H1 (cell line): ENCODE measurements around the gene STIM1. TPM values are rescaled to one million over a fixed set of nuclear protein-coding genes. Genes with fewer than 3 reads are reported as not detected.

Source experiments
- CTCF ChIA-PET: fragments of 300-600 bp; sonication (Branson Sonifier 250); formaldehyde crosslinking; loops from one replicate; lab custom pipeline; 2021; ENCODE audit not compliant: partially characterized antibody; lab: Charles Lee
- POLR2A ChIA-PET: fragments of 300-600 bp; sonication (Branson Sonifier 250); formaldehyde crosslinking; loops from one replicate; lab custom pipeline; 2021; ENCODE audit warnings: inconsistent platforms; ENCODE audit not compliant: partially characterized antibody; lab: Charles Lee
- DNase-seq, 2 experiments: peaks; one replicate each; pipeline versions ENCODE4 v3.0.0 to v3.0.0-alpha.2; 2010 to 2022; ENCODE audit warnings: low spot score in 2 of 2, low read depth in 1 of 2, mixed read lengths in 1 of 2
- FAIRE-seq: peaks from 2 replicates; lab custom pipeline; 2011; peaks lifted over from hg19 to GRCh38; lab: Jason Lieb, UNC
- H2AFZ ChIP-seq: 2 replicates; pipeline ENCODE4 v1.8.1; 2012; ENCODE audit warnings: low read length, inconsistent platforms
- H2AK5ac ChIP-seq: 2 replicates; pipeline ENCODE4 v1.6.1; 2013; ENCODE audit warnings: low read depth, low read length
- H2BK120ac ChIP-seq: replicated peaks from 2 replicates; pipeline ENCODE3; 2013; ENCODE audit warnings: low read depth, low read length, inconsistent platforms
- H2BK12ac ChIP-seq: 2 replicates; pipeline ENCODE4 v1.6.1; 2013; ENCODE audit warnings: low read depth, low read length
- H2BK15ac ChIP-seq: 2 replicates; pipeline ENCODE4 v1.6.1; 2013; ENCODE audit warnings: low read length
- H2BK20ac ChIP-seq: 2 replicates; pipeline ENCODE4 v1.6.1; 2013; ENCODE audit warnings: low read length
- H2BK5ac ChIP-seq: 2 replicates; pipeline ENCODE4 v1.6.1; 2013; ENCODE audit warnings: low read depth, low read length
- H3K14ac ChIP-seq: 2 replicates; pipeline ENCODE4 v1.6.1; 2013; ENCODE audit warnings: inconsistent platforms; ENCODE audit not compliant: insufficient read length
- H3K18ac ChIP-seq: 2 replicates; pipeline ENCODE4 v1.6.1; 2013; ENCODE audit warnings: low read length; ENCODE audit errors: extremely low read depth
- H3K23ac ChIP-seq: 2 replicates; pipeline ENCODE4 v1.6.1; 2013; ENCODE audit warnings: inconsistent platforms; ENCODE audit not compliant: insufficient read length
- H3K23me2 ChIP-seq: 2 replicates; pipeline ENCODE4 v1.6.1; 2013; ENCODE audit warnings: low read depth, low read length
- H3K27ac ChIP-seq: 2 replicates; pipeline ENCODE4 v1.6.1; 2011; ENCODE audit warnings: low read depth, low read length, inconsistent platforms
- H3K27me3 ChIP-seq, 4 experiments: replicated peaks in 1 of 4; 1 replicate in 1 of 4; 2 replicates in 3 of 4; pipeline versions ENCODE4 v1.6.1 to v1.8.1; 2011 to 2013; ENCODE audit warnings: low read length in 3 of 4, mild to moderate bottlenecking in 3 of 4, inconsistent platforms in 2 of 4, mixed read lengths in 2 of 4, moderate library complexity in 1 of 4; ENCODE audit not compliant: control insufficient read depth in 3 of 4, insufficient read depth in 3 of 4; ENCODE audit errors: extremely low read depth in 1 of 4
- H3K36me3 ChIP-seq, 4 experiments: 2 replicates each; pipeline versions ENCODE4 v1.6.1 to v1.8.1; 2011 to 2013; ENCODE audit warnings: mild to moderate bottlenecking in 4 of 4, low read length in 3 of 4, moderate library complexity in 2 of 4, control low read depth in 1 of 4, inconsistent platforms in 1 of 4; ENCODE audit not compliant: insufficient read depth in 4 of 4, control insufficient read depth in 2 of 4
- H3K4ac ChIP-seq: replicated peaks from 2 replicates; pipeline ENCODE3; 2013; ENCODE audit warnings: low read length, low read depth, mixed read lengths, inconsistent platforms; ENCODE audit not compliant: insufficient read length
- H3K4me1 ChIP-seq, 4 experiments: replicated peaks in 1 of 4; 1 replicate in 1 of 4; 2 replicates in 3 of 4; pipeline versions ENCODE4 v1.6.1 to v1.8.1; 2011 to 2013; ENCODE audit warnings: low read length in 3 of 4, inconsistent platforms in 2 of 4, mixed read lengths in 1 of 4; ENCODE audit not compliant: insufficient read depth in 4 of 4, control insufficient read depth in 3 of 4
- H3K4me2 ChIP-seq, 2 experiments: 2 replicates each; pipeline versions ENCODE4 v1.6.1 to v1.8.1; 2011 to 2013; ENCODE audit warnings: low read depth in 2 of 2, low read length in 2 of 2, control low read depth in 1 of 2, inconsistent platforms in 1 of 2, mild to moderate bottlenecking in 1 of 2; ENCODE audit not compliant: insufficient read depth in 1 of 2
- H3K4me3 ChIP-seq, 4 experiments: fragments of 200-600, 300-600 bp in 1 of 4; sonication (generic), shearing (Covaris generic), sonication (Bioruptor Twin) in 1 of 4; 2 replicates each; pipeline versions ENCODE4 v1.5.1 to v1.8.1; 2011 to 2016; ENCODE audit warnings: low read length in 4 of 4, low read depth in 3 of 4, control low read depth in 2 of 4, inconsistent platforms in 2 of 4, mild to moderate bottlenecking in 2 of 4, mixed read lengths in 1 of 4, moderate library complexity in 1 of 4; ENCODE audit not compliant: insufficient read depth in 2 of 4; ENCODE audit errors: extremely low read depth in 1 of 4
- H3K56ac ChIP-seq: replicated peaks from 2 replicates; pipeline ENCODE3; 2013; ENCODE audit warnings: low read depth, mild to moderate bottlenecking, mixed read lengths, low read length, inconsistent platforms; ENCODE audit not compliant: insufficient read length
- H3K79me1 ChIP-seq: 2 replicates; pipeline ENCODE4 v1.6.1; 2013; ENCODE audit warnings: low read depth, low read length, control low read depth
- H3K79me2 ChIP-seq, 2 experiments: 2 replicates each; pipeline versions ENCODE4 v1.6.1 to v1.8.1; 2012 to 2013; ENCODE audit warnings: low read length in 2 of 2, mild to moderate bottlenecking in 2 of 2, inconsistent platforms in 1 of 2; ENCODE audit not compliant: insufficient read depth in 2 of 2, control insufficient read depth in 1 of 2
- H3K9ac ChIP-seq, 4 experiments: replicated peaks in 1 of 4; 1 replicate in 1 of 4; 2 replicates in 3 of 4; pipeline versions ENCODE4 v1.6.1 to v1.8.1; 2011 to 2013; ENCODE audit warnings: low read depth in 3 of 4, low read length in 3 of 4, control low read depth in 2 of 4, mild to moderate bottlenecking in 2 of 4, moderate library complexity in 2 of 4, inconsistent platforms in 1 of 4; ENCODE audit errors: extremely low read depth in 1 of 4
- H3K9me3 ChIP-seq, 2 experiments: 2 replicates each; pipeline versions ENCODE4 v1.6.1 to v1.8.1; 2012 to 2013; ENCODE audit warnings: mild to moderate bottlenecking in 2 of 2, moderate library complexity in 2 of 2, control low read depth in 1 of 2, inconsistent platforms in 1 of 2, low read depth in 1 of 2, low read length in 1 of 2, mixed read lengths in 1 of 2; ENCODE audit not compliant: insufficient read depth in 2 of 2
- H4K20me1 ChIP-seq, 2 experiments: replicated peaks in 1 of 2; 2 replicates each; pipeline versions ENCODE3 to v1.8.1; 2011 to 2013; ENCODE audit warnings: inconsistent platforms in 2 of 2, low read length in 2 of 2, mild to moderate bottlenecking in 1 of 2; ENCODE audit not compliant: insufficient read depth in 2 of 2, control insufficient read depth in 1 of 2
- H4K5ac ChIP-seq: 2 replicates; pipeline ENCODE4 v1.6.1; 2013; ENCODE audit warnings: low read length, low read depth, mixed read lengths, inconsistent platforms; ENCODE audit not compliant: insufficient read length
- H4K8ac ChIP-seq: 2 replicates; pipeline ENCODE4 v1.8.0; 2013; ENCODE audit warnings: mild to moderate bottlenecking, moderate library complexity, low read length, inconsistent platforms; ENCODE audit not compliant: insufficient read depth; ENCODE audit errors: extremely low read depth
- H4K91ac ChIP-seq: replicated peaks from 2 replicates; pipeline ENCODE3; 2013; ENCODE audit warnings: low read length, mixed read lengths, inconsistent platforms; ENCODE audit not compliant: insufficient read length
- BACH1 ChIP-seq: IDR thresholded peaks from 2 replicates; pipeline ENCODE4 v1.6.1; 2012; ENCODE audit warnings: low read length, improper control_type of control experiment
- CEBPB ChIP-seq: IDR thresholded peaks from 2 replicates; pipeline ENCODE4 v1.6.1; 2012; ENCODE audit warnings: low read depth, low read length
- FOSL1 ChIP-seq: IDR thresholded peaks from 2 replicates; pipeline ENCODE4 v1.6.1; 2011; ENCODE audit warnings: mild to moderate bottlenecking, low read depth, low read length, moderate library complexity; ENCODE audit not compliant: insufficient read depth
- POU5F1 ChIP-seq: IDR thresholded peaks from 2 replicates; pipeline ENCODE4 v1.6.1; 2011; ENCODE audit warnings: low read depth, mild to moderate bottlenecking, low read length, moderate library complexity
- RAD21 ChIP-seq, 2 experiments: IDR thresholded peaks in 1 of 2; conservative IDR thresholded peaks in 1 of 2; 2 replicates each; pipeline ENCODE4 v1.6.1; 2011; ENCODE audit warnings: low read depth in 2 of 2, low read length in 2 of 2, improper control_type of control experiment in 1 of 2, inconsistent platforms in 1 of 2, mild to moderate bottlenecking in 1 of 2, moderate library complexity in 1 of 2
- SP1 ChIP-seq: IDR thresholded peaks from 2 replicates; pipeline ENCODE4 v1.6.1; 2011; ENCODE audit warnings: low read depth, low read length
- WGBS, 2 experiments: shearing (Covaris generic) in 1 of 2; methylation state at CpG; one replicate each; pipeline versions ENCODE4 v1.1.6 to v1.1.7; 2013 to 2015; ENCODE audit warnings: low lambda C conversion rate in 2 of 2, mixed read lengths in 2 of 2, inconsistent platforms in 1 of 2, low coverage in 1 of 2, missing lambda C conversion rate in 1 of 2; ENCODE audit not compliant: insufficient replicate concordance in 2 of 2, insufficient coverage in 1 of 2, insufficient read length in 1 of 2; ENCODE audit errors: extremely low coverage in 1 of 2, missing lambda C conversion rate in 1 of 2; 5-methylcytosine and 5-hydroxymethylcytosine counted together
- polyA plus RNA-seq, 7 experiments: library from polyadenylated mRNA; depleted of rRNA in 3 of 7; stranded (reverse) in 5 of 7; unstranded in 2 of 7; fragments of >200 nt in 5 of 7; fragments of 200-250 nt in 2 of 7; gene quantifications; 1 replicate in 5 of 7; 2 replicates in 1 of 7; 4 replicates in 1 of 7; pipeline versions ENCODE4 v1.2.1 to v1.2.3, GENCODE V29; 2011 to 2013; ENCODE audit warnings: missing spikeins in 2 of 7, mixed read lengths in 2 of 7
- total RNA-seq: library from RNA; stranded (reverse); fragmentation: NEBNext Ultra II Directional; extraction: Animal tissue kit (Norgen Biotek cat#: 25700); gene quantifications from 2 replicates; pipeline ENCODE4 v1.2.1, GENCODE V29; 2021

STIM1 gene
- total and polyA plus RNA-seq, 2 of the 8 experiments (the other 6 are each of a cell fraction or from before 2014, with no cell fraction given), result 11.1 to 12.2 TPM

DNA sequence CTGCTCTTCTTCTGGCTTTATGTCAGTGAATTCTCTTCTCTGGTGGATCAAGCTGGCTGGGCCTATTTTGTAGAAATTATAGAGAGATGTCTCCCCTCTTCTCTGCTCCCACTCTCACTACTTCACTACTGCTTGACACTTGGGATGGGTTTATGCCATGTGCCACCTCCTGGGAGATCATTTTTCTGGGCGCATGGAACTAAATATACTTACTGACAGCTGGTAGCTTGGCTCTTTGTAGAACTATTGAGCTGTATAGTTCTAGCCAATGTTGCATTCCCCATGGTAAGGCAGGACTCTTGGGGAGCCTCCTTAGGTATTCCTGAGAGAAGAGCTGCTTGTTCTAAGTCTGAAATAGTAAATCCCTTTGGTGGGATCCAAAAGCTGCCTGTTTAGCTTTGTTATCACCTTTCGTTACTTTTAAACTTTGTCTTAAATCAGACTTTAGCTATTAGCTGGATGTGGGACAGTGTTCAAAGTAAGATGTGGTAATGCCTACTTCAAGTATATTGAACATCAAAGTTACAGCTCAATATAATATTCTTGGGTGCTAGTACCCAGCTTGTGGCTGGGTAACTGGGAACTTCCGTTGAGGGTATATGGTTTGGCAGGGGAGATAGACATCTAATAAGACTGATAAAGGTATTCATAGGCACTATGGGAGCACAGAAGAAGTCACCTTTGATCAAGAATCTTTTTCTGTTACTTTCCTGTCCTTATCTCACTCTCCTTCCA is 151.6 kb downstream of the STIM1 start:
- H2BK20ac ChIP-seq, result no peak overlapping the region
- H3K23me2 ChIP-seq, result no peaks in the 10 kb centered on the region
- H3K14ac ChIP-seq, result no peak overlapping the region
- no peak overlapping the region for H3K4me2 ChIP-seq
- H3K27me3 ChIP-seq, result no peaks in the 10 kb centered on the region
- H2BK5ac ChIP-seq, result no peak overlapping the region
- no peaks in the 10 kb centered on the region for H3K9me3 ChIP-seq
- no peak overlapping the region for H3K9ac ChIP-seq
- H4K5ac ChIP-seq, result no peak overlapping the region
- H3K56ac ChIP-seq, result no peak overlapping the region
- no peak overlapping the region for H4K91ac ChIP-seq
- no peak overlapping the region for H3K18ac ChIP-seq
- CTCF ChIA-PET, result interaction anchor here (1.3 kb wide), 1 partner anchor 9 kb away, joined by 3 read pairs; no protein-coding TSS in a partner anchor
- FAIRE-seq, result no peak
- no peaks in the 10 kb centered on the region for H3K4me1 ChIP-seq
- no peak overlapping the region for H3K4me3 ChIP-seq
- H3K79me1 ChIP-seq, result no peaks in the 10 kb centered on the region
- WGBS, 2 experiments, result 96% methylated on average over 3 of the region's 3 CpGs; no CpG with 5 or more reads in 1 of the 2 experiments
- no peak overlapping the region for H3K27ac ChIP-seq
- H2AK5ac ChIP-seq, result no peak overlapping the region
- no peak overlapping the region for H4K8ac ChIP-seq
- POLR2A ChIA-PET, result no interaction called here
- H2BK120ac ChIP-seq, result no peak overlapping the region
- no peaks in the 10 kb centered on the region for H3K36me3 ChIP-seq
- H2AFZ ChIP-seq, result no peak overlapping the region
- no peak overlapping the region for H2BK12ac ChIP-seq
- no peaks in the 10 kb centered on the region for H4K20me1 ChIP-seq
- no peak overlapping the region for H2BK15ac ChIP-seq
- DNase-seq, result no peak
- TF ChIP-seq RAD21 (IDR thresholded peaks at IDR 0.05 in 1 of 2, conservative IDR thresholded peaks at IDR 0.05 in 1 of 2; ENCODE audit: low read depth in 2 of 2, low read length in 2 of 2) (no peak), FOSL1 (no peak), POU5F1 (no peak), SP1 (no peak), CEBPB (no peak), BACH1 (no peak)
- H3K79me2 ChIP-seq, result no peaks in the 10 kb centered on the region
- H3K4ac ChIP-seq, result no peak overlapping the region
- no peak overlapping the region for H3K23ac ChIP-seq
